Caco-2 (cell line): ENCODE measurements around the gene GPR180. TPM values are rescaled to one million over a fixed set of nuclear protein-coding genes. Genes with fewer than 3 reads are reported as not detected.

ENCODE experiments used
- BruUV-seq: library from RNA; stranded (reverse); fragments of 400-500 nt; replicated peaks from 2 replicates; lab custom pipeline; 2021; lab: Mats Ljungman, UMichigan
- CTCF ChIA-PET: fragments of 300-600 bp; sonication (Branson Sonifier 250); formaldehyde crosslinking; loops from one replicate; lab custom pipeline; 2022; ENCODE audit warnings: antibody characterized with exemption; lab: Charles Lee
- POLR2A ChIA-PET: fragments of 300-600 bp; sonication (Branson Sonifier 250); formaldehyde crosslinking; loops from one replicate; lab custom pipeline; 2022; ENCODE audit warnings: antibody characterized with exemption; lab: Charles Lee
- DNase-seq, 2 experiments: peaks; one replicate each; pipeline versions ENCODE4 v3.0.0 to v3.0.0-alpha.2; 2020 to 2022
- H3K27me3 ChIP-seq: replicated peaks from 2 replicates; pipeline ENCODE4 v1.6.0; 2011; ENCODE audit warnings: low read length; ENCODE audit not compliant: control insufficient read depth, insufficient read depth
- H3K36me3 ChIP-seq: 2 replicates; pipeline ENCODE4 v1.5.1; 2011; ENCODE audit warnings: low read length; ENCODE audit not compliant: control insufficient read depth, insufficient read depth
- H3K4me1 ChIP-seq: fragments of 250-450 bp; sonication (Bioruptor Pico); 2 replicates; pipeline ENCODE4 v1.5.1; 2020; ENCODE audit warnings: mild to moderate bottlenecking
- H3K4me3 ChIP-seq: 2 replicates; pipeline ENCODE4 v1.5.1; 2011; ENCODE audit warnings: low read depth, mild to moderate bottlenecking, control low read depth, low read length
- H3K9me3 ChIP-seq: fragments of 250-450 bp; sonication (Bioruptor Pico); 2 replicates; pipeline ENCODE4 v1.5.1; 2020; ENCODE audit warnings: mild to moderate bottlenecking, moderate library complexity
- H3K27ac Mint-ChIP-seq: one replicate; pipeline ENCODE4 v1.8.0; 2022; ENCODE audit warnings: mixed read lengths; ENCODE audit not compliant: unreplicated experiment
- H3K27me3 Mint-ChIP-seq: one replicate; pipeline ENCODE4 v1.8.0; 2022; ENCODE audit warnings: mixed read lengths; ENCODE audit not compliant: insufficient read depth, unreplicated experiment
- H3K36me3 Mint-ChIP-seq: one replicate; pipeline ENCODE4 v1.8.0; 2022; ENCODE audit warnings: mild to moderate bottlenecking, mixed read lengths; ENCODE audit not compliant: insufficient read depth, unreplicated experiment
- H3K4me1 Mint-ChIP-seq: one replicate; pipeline ENCODE4 v1.8.0; 2022; ENCODE audit warnings: low read depth, mixed read lengths; ENCODE audit not compliant: unreplicated experiment
- H3K4me3 Mint-ChIP-seq: one replicate; pipeline ENCODE4 v1.8.0; 2022; ENCODE audit warnings: mild to moderate bottlenecking, moderate library complexity, mixed read lengths; ENCODE audit not compliant: unreplicated experiment
- H3K9me3 Mint-ChIP-seq: one replicate; pipeline ENCODE4 v1.8.0; 2022; ENCODE audit warnings: mixed read lengths; ENCODE audit not compliant: unreplicated experiment
- CTCF ChIP-seq, 2 experiments: fragments of 200-600 bp in 1 of 2; IDR thresholded peaks; 1 replicate in 1 of 2; 2 replicates in 1 of 2; pipeline versions ENCODE4 v1.5.1 to v1.8.0; 2011 to 2022; ENCODE audit warnings: antibody characterized with exemption in 1 of 2, control low read depth in 1 of 2, inconsistent platforms in 1 of 2, low read depth in 1 of 2, low read length in 1 of 2, mild to moderate bottlenecking in 1 of 2, moderate library complexity in 1 of 2; ENCODE audit not compliant: insufficient read depth in 1 of 2, severe bottlenecking in 1 of 2, unreplicated experiment in 1 of 2
- intact Hi-C: fragments of 100-400 bp; cut with micrococcal nuclease; formaldehyde crosslinking; loops from one replicate; pipeline ENCODE4 v1.10.0; 2022; ENCODE audit not compliant: unreplicated experiment
- total RNA-seq: library from RNA; stranded (reverse); gene quantifications from 2 replicates; pipeline ENCODE4 v1.2.3, GENCODE V29; 2022

GPR180 gene
- total RNA-seq, 1 experiment from 2014 or later, result 6.4 TPM

- intact Hi-C loops, result no loop called here
- no peaks in the 10 kb centered on the region for H3K9me3 ChIP-seq
- no peak for DNase-seq
- H3K4me1 ChIP-seq, result no peaks in the 10 kb centered on the region
- H3K36me3 Mint-ChIP-seq, result no peaks in the 10 kb centered on the region
- no peak for TF ChIP-seq CTCF (IDR thresholded peaks at IDR 0.05; ENCODE audit: insufficient read depth in 1 of 2, low read depth in 1 of 2, low read length in 1 of 2, severe bottlenecking in 1 of 2, unreplicated experiment in 1 of 2)
- H3K27me3 ChIP-seq, result no peaks in the 10 kb centered on the region; the same call in 1 of the 2 replicates
- H3K4me3 Mint-ChIP-seq, result no peak overlapping the region
- no peaks in the 10 kb centered on the region for H3K36me3 ChIP-seq
- H3K4me3 ChIP-seq, result no peak overlapping the region
- no TSS peak for BruUV-seq
- no peak overlapping the region for H3K27ac Mint-ChIP-seq
- peaks cover 40% of the 10 kb centered on the region for H3K27me3 Mint-ChIP-seq
- H3K4me1 Mint-ChIP-seq, result no peaks in the 10 kb centered on the region
- H3K9me3 Mint-ChIP-seq, result no peaks in the 10 kb centered on the region
- POLR2A ChIA-PET, result no interaction called here
- CTCF ChIA-PET, result no interaction called here
Observed at GRCh38 chr13:94667190-94667589, 65.5 kb downstream of the GPR180 start.

GRCh38 chr13:94672400-94672799, 70.7 kb downstream of the GPR180 start:
- no peak overlapping the region for H3K27ac Mint-ChIP-seq
- ChIA-PET CTCF (interaction anchor here (0.7 kb wide), 1 partner anchor 11 kb away, joined by 3 read pairs; no protein-coding TSS in a partner anchor), POLR2A (no interaction called here)
- Histone ChIP-seq H3K4me3 (no peak overlapping the region), H3K4me1 (no peaks in the 10 kb centered on the region), H3K9me3 (no peaks in the 10 kb centered on the region), H3K36me3 (no peaks in the 10 kb centered on the region), H3K27me3 (no peaks in the 10 kb centered on the region)
- H3K4me1 Mint-ChIP-seq, result no peaks in the 10 kb centered on the region
- intact Hi-C loops, result no loop called here
- H3K9me3 Mint-ChIP-seq, result no peaks in the 10 kb centered on the region
- no peak for DNase-seq
- no peaks in the 10 kb centered on the region for H3K36me3 Mint-ChIP-seq
- TF ChIP-seq CTCF (IDR thresholded peaks at IDR 0.05; ENCODE audit: insufficient read depth in 1 of 2, low read depth in 1 of 2, low read length in 1 of 2, severe bottlenecking in 1 of 2, unreplicated experiment in 1 of 2), result no peak
- peaks cover 17% of the 10 kb centered on the region for H3K27me3 Mint-ChIP-seq
- BruUV-seq, result no TSS peak
- H3K4me3 Mint-ChIP-seq, result no peak overlapping the region

- Mint-ChIP-seq H3K27me3 (peaks cover 19% of the 10 kb centered on the region), H3K4me1 (no peaks in the 10 kb centered on the region), H3K36me3 (no peaks in the 10 kb centered on the region), H3K27ac (no peak overlapping the region), H3K4me3 (no peak overlapping the region), H3K9me3 (no peaks in the 10 kb centered on the region)
- Histone ChIP-seq H3K4me3 (no peak overlapping the region), H3K9me3 (no peaks in the 10 kb centered on the region), H3K4me1 (no peaks in the 10 kb centered on the region), H3K27me3 (no peaks in the 10 kb centered on the region), H3K36me3 (no peaks in the 10 kb centered on the region)
- no peak for TF ChIP-seq CTCF (IDR thresholded peaks at IDR 0.05; ENCODE audit: insufficient read depth in 1 of 2, low read depth in 1 of 2, low read length in 1 of 2, severe bottlenecking in 1 of 2, unreplicated experiment in 1 of 2)
- no TSS peak for BruUV-seq
- CTCF ChIA-PET, result interaction anchor here (0.6 to 1.0 kb wide), 2 partner anchors 34 to 730 kb away, joined by 3 to 4 read pairs; no protein-coding TSS in a partner anchor
- POLR2A ChIA-PET, result no interaction called here
- intact Hi-C loops, result loop anchor here (2.0 kb wide), 1 partner anchor 277 kb away; no protein-coding TSS in a partner anchor
- no peak for DNase-seq
Observed at GRCh38 chr13:94673851-94674250, 72.2 kb downstream of the GPR180 start.
